ENCODE measurements around the gene CTSL. TPM values are rescaled to one million over a fixed set of nuclear protein-coding genes. Genes with fewer than 3 reads are reported as not detected.

The CTSL gene
- total and polyA plus RNA-seq, 2 experiments from 2014 or later, result 34.5 to 35.3 TPM

DNA sequence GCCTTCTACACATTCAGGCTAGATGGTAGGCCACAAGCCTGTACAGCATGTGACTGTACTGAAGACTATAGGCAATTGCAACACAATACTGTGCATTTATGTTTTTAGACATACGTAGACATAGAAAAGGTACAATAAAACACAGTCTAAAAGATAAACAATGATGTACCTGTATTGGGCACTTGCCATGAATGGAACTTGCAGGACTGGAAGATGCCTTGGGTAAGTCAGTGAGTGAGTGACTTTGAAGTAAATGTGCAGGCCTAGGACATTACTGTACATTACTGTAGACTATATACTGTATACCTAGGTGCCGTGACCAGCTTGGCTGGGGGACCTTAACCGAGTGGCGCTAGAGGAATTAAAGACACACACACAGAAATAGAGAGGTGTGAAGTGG is 53.1 kb downstream of the CTSL start:
- Histone ChIP-seq H3K79me2 (replicated peaks; ENCODE audit: insufficient read depth) (no peaks in the 10 kb centered on the region), H3F3A (replicated peaks; ENCODE audit: low read depth) (no peaks in the 10 kb centered on the region), H2AFZ (no peak overlapping the region), H3K4me1 (ENCODE audit: insufficient read depth) (no peaks in the 10 kb centered on the region), H3K27ac (ENCODE audit: low read depth) (no peak overlapping the region), H3K36me3 (ENCODE audit: insufficient read depth) (peaks cover 5% of the 10 kb centered on the region; the same call in 1 of the 2 replicates), H3K27me3 (ENCODE audit: insufficient read depth) (no peaks in the 10 kb centered on the region), H4K20me1 (replicated peaks; ENCODE audit: insufficient read depth) (no peaks in the 10 kb centered on the region), H3K4me3 (no peak overlapping the region), H3K9me2 (ENCODE audit: insufficient read depth) (peaks cover 13% of the 10 kb centered on the region), H3K4me2 (no peak overlapping the region)
- DNase-seq (ENCODE audit: low spot score) (no peak), ATAC-seq (no peak)
- Mint-ChIP-seq H3K36me3 (ENCODE audit: low read depth) (peaks cover 8% of the 10 kb centered on the region), H3K4me1 (no peaks in the 10 kb centered on the region), H3K27me3 (ENCODE audit: insufficient read depth, low read depth, poor library complexity) (peaks cover 2% of the 10 kb centered on the region), H3K4me3 (no peak overlapping the region), H3K9me3 (peaks cover 16% of the 10 kb centered on the region), H3K27ac (no peak overlapping the region)
- TF ChIP-seq EZH2 (IDR thresholded peaks at IDR 0.05; ENCODE audit: low read depth, unreplicated experiment) (no peak), NANOG (IDR thresholded peaks at IDR 0.05; ENCODE audit: borderline replicate concordance) (no peak), EZH2phosphoT487 (IDR thresholded peaks at IDR 0.05; ENCODE audit: unreplicated experiment) (no peak), POLR2AphosphoS5 (IDR thresholded peaks at IDR 0.05; ENCODE audit: low read depth) (no peak), ZNF462 (CRISPR knock-in tag; IDR thresholded peaks at IDR 0.05) (no peak), JUNB (IDR thresholded peaks at IDR 0.05; ENCODE audit: unreplicated experiment) (no peak), CTCF (conservative IDR thresholded peaks at IDR 0.05; ENCODE audit: low read depth in 2 of 2) (no peak), CREB1 (CRISPR knock-in tag; IDR thresholded peaks at IDR 0.05; ENCODE audit: low read depth) (no peak), ZNF331 (CRISPR knock-in tag; IDR thresholded peaks at IDR 0.05; ENCODE audit: low read depth) (no peak), ETS1 (IDR thresholded peaks at IDR 0.05) (no peak), STAT1 (IDR thresholded peaks at IDR 0.05; ENCODE audit: unreplicated experiment) (no peak)
- TF ChIP-seq, protein P1, sequence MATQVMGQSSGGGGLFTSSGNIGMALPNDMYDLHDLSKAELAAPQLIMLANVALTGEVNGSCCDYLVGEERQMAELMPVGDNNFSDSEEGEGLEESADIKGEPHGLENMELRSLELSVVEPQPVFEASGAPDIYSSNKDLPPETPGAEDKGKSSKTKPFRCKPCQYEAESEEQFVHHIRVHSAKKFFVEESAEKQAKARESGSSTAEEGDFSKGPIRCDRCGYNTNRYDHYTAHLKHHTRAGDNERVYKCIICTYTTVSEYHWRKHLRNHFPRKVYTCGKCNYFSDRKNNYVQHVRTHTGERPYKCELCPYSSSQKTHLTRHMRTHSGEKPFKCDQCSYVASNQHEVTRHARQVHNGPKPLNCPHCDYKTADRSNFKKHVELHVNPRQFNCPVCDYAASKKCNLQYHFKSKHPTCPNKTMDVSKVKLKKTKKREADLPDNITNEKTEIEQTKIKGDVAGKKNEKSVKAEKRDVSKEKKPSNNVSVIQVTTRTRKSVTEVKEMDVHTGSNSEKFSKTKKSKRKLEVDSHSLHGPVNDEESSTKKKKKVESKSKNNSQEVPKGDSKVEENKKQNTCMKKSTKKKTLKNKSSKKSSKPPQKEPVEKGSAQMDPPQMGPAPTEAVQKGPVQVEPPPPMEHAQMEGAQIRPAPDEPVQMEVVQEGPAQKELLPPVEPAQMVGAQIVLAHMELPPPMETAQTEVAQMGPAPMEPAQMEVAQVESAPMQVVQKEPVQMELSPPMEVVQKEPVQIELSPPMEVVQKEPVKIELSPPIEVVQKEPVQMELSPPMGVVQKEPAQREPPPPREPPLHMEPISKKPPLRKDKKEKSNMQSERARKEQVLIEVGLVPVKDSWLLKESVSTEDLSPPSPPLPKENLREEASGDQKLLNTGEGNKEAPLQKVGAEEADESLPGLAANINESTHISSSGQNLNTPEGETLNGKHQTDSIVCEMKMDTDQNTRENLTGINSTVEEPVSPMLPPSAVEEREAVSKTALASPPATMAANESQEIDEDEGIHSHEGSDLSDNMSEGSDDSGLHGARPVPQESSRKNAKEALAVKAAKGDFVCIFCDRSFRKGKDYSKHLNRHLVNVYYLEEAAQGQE (IDR thresholded peaks at IDR 0.05; ENCODE audit: unreplicated experiment), result no peak
